Measurements from ENCODE around the gene NFKBIB. TPM values are rescaled to one million over a fixed set of nuclear protein-coding genes. Genes with fewer than 3 reads are reported as not detected.

Gene NFKBIB
- total and polyA plus RNA-seq, 3 experiments from 2014 or later, result 15.6 to 116 (median 107) TPM

DNA sequence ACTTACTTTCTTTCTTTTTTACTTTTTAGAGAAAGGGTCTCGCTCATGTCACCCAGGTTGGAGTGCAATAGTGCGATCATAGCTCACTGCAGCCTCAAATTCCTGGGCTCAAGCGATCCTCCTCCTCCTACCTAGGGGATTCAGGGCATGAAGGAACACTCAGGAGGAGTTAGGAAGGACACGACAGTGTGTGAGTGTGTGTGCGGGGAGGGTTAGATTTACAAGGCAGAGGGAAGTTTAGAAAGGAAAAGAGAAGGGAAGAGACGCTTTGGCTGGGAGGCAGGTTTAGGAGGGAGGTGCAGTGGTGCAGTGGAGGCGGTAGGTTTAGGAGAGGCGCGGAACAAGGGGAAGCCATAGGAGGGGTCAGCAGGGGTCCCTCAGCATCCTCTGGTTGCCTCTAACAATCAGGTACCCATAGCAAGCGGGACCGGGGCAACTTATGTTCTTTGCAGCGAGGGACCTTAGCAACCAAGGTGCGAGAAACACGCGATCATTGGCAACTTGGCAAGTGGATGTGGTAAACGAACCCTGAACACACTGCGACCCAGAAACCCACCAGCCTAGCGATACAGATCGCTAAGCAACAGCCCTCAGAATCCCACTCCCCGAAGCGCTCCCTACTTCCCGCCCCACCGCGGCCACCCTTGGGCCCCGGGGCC lies 852 bp upstream of the NFKBIB start:
- Mint-ChIP-seq H3K9me3 (peaks cover 0 to 2% (median 0%) of the 10 kb centered on the region in 5 donors), H3K36me3 (peaks cover 3 to 27% (median 6%) of the 10 kb centered on the region in 3 donors), H3K4me3 (peak overlapping the region; percentile 89 to 96 (median 94)), H3K27me3 (peaks cover 0 to 2% of the 10 kb centered on the region in 2 donors), H3K27ac (peak overlapping the region; percentile 92 to 100 (median 98)), H3K4me1 (peaks cover 45 to 61% (median 56%) of the 10 kb centered on the region in 3 donors)
- ChIA-PET POLR2A (no interaction called here), CTCF (no interaction called here)
- peaks cover 24% of the 10 kb centered on the region for H3K4me1 ChIP-seq (ENCODE audit: insufficient read depth, low read length)
- no peaks in the 10 kb centered on the region for H3K9me3 ChIP-seq (ENCODE audit: low read length)
- H3K27ac ChIP-seq (ENCODE audit: low read depth, low read length), result peak overlapping the region; percentile 97
- no peak for DNase-seq
- H3K4me3 ChIP-seq (ENCODE audit: low read length), result peak overlapping the region; percentile 83
- H3K27me3 ChIP-seq (ENCODE audit: insufficient read depth, low read length, poor library complexity, severe bottlenecking), result no peaks in the 10 kb centered on the region
- no peaks in the 10 kb centered on the region for H3K36me3 ChIP-seq (ENCODE audit: insufficient read depth, low read length)

DNA sequence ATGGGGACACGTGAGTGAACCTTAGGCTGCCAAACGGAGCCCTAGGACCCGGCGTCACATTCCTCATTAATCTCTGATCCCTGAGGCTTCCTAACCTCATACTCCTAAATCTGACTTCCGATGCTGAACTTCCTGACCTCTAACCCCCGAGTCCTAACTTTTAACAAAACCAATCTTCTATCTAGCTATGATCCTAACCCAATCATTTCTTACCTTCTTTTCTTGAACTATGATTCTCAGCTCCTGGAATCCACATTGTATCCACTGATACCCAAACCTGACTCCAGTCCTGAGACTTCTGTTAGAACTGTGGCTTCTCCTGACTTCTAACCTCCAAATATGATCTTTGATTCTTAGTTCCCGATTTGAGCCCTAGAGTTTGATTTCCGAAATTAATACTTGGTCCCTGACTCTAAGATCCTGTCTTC lies 447 bp downstream of the NFKBIB start:
- ChIA-PET POLR2A (interaction anchor here (1.0 to 1.4 kb wide), 5 partner anchors 21 to 68 kb away, joined by 3 to 7 read pairs (median 5); partner anchors contain the start of genes MRPS12 and SARS2), CTCF (interaction anchor here (0.7 to 1.8 kb wide), 8 partner anchors 27 to 497 kb away, joined by 3 to 8 read pairs (median 4); partner anchors contain the start of genes FAM98C, MRPS12 and SARS2)
- H3K9me3 Mint-ChIP-seq, result peaks cover 0 to 2% (median 0%) of the 10 kb centered on the region in 5 donors
- peak overlapping the region; percentile 89 to 96 (median 94) for H3K4me3 Mint-ChIP-seq
- H3K4me1 Mint-ChIP-seq, result peaks cover 49 to 65% (median 63%) of the 10 kb centered on the region in 3 donors
- H3K27ac Mint-ChIP-seq, result peak overlapping the region; percentile 57 to 100 (median 98)
- DNase-seq, result no peak
- Histone ChIP-seq H3K27me3 (ENCODE audit: insufficient read depth, low read length, poor library complexity, severe bottlenecking) (no peaks in the 10 kb centered on the region), H3K36me3 (ENCODE audit: insufficient read depth, low read length) (no peaks in the 10 kb centered on the region), H3K4me3 (ENCODE audit: low read length) (peak overlapping the region; percentile 88), H3K4me1 (ENCODE audit: insufficient read depth, low read length) (peaks cover 24% of the 10 kb centered on the region), H3K9me3 (ENCODE audit: low read length) (no peaks in the 10 kb centered on the region), H3K27ac (ENCODE audit: low read depth, low read length) (peak overlapping the region; percentile 97)
- peaks cover 0 to 2% of the 10 kb centered on the region in 2 donors for H3K27me3 Mint-ChIP-seq
- peaks cover 8 to 34% (median 9%) of the 10 kb centered on the region in 3 donors for H3K36me3 Mint-ChIP-seq

DNA sequence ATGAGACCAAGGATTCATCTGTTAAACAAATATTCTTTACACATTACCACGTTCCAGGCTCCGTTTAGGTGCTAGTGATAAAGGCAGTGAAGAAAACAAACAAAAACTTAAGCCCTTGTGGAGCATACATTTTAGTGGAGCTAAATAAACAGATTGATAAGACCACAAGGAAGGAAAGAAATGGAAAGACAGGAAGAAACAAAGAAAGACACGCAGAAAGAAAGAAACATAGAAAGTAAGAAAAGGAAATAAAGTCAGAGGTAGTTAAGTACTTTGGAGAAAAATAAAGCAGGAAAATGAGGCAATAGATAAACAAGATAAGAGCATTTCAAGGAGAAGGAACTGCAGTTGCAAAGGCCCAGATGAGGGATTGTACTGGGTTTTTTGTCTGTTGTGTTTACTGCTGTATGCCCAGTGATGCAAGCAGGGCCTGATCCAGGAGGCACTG lies 998 bp downstream of the NFKBIB start:
- POLR2A ChIA-PET, result interaction anchor here (1.1 to 1.4 kb wide), 3 partner anchors 22 to 69 kb away, joined by 3 to 7 read pairs (median 5); no protein-coding TSS in a partner anchor
- peak overlapping the region; percentile 97 for H3K27ac ChIP-seq (ENCODE audit: low read depth, low read length)
- peaks cover 8 to 36% (median 11%) of the 10 kb centered on the region in 3 donors for H3K36me3 Mint-ChIP-seq

DNA sequence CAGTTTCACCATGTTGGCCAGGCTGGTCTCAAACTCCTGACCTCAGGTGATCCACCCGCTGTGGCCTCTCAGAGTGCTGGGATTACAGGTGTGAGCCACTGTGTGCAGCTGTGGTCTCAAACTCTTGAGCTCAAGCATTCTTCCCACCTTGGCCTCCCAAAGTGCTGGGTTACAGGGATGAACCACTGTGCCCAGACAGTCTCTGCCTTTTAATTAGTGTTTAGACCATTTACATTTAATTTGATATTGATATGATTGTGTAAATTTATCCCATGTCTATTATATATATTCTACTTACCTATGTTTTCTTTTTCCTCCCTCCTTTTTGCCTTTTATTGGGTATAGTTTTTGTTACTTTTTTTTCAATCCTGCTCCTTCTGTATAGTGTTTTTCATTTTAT lies 1.9 kb downstream of the NFKBIB start:
- Histone ChIP-seq H3K4me1 (ENCODE audit: insufficient read depth, low read length) (peaks cover 24% of the 10 kb centered on the region), H3K27me3 (ENCODE audit: insufficient read depth, low read length, poor library complexity, severe bottlenecking) (no peaks in the 10 kb centered on the region), H3K36me3 (ENCODE audit: insufficient read depth, low read length) (peaks cover 3% of the 10 kb centered on the region), H3K27ac (ENCODE audit: low read depth, low read length) (no peak overlapping the region), H3K4me3 (ENCODE audit: low read length) (no peak overlapping the region), H3K9me3 (ENCODE audit: low read length) (no peaks in the 10 kb centered on the region)
- Mint-ChIP-seq H3K9me3 (peaks cover 0 to 2% (median 0%) of the 10 kb centered on the region in 5 donors), H3K27me3 (peaks cover 0 to 2% of the 10 kb centered on the region in 2 donors), H3K36me3 (peaks cover 8 to 39% (median 11%) of the 10 kb centered on the region in 3 donors), H3K4me3 (peak overlapping the region; percentile 14 to 96 (median 82)), H3K27ac (peak overlapping the region in 6 of 8 donors; percentile 35 to 92 (median 64)), H3K4me1 (peaks cover 47 to 65% (median 63%) of the 10 kb centered on the region in 3 donors)
- DNase-seq, result no peak
- POLR2A ChIA-PET, result no interaction called here
- CTCF ChIA-PET, result interaction anchor here (1.3 to 2.2 kb wide), 3 partner anchors 29 to 499 kb away, joined by 4 to 9 read pairs (median 6); partner anchors contain the start of genes FAM98C, MRPS12 and SARS2

More for the DNA sequence above, 998 bp downstream of the NFKBIB start:
- CTCF ChIA-PET, result interaction anchor here (0.7 to 1.8 kb wide), 9 partner anchors 26 to 498 kb away, joined by 3 to 8 read pairs (median 4); partner anchors contain the start of genes FAM98C, MRPS12 and SARS2
- peaks cover 0 to 2% (median 0%) of the 10 kb centered on the region in 5 donors for H3K9me3 Mint-ChIP-seq
- H3K27ac Mint-ChIP-seq, result peak overlapping the region; percentile 44 to 100 (median 98)
- Histone ChIP-seq H3K36me3 (ENCODE audit: insufficient read depth, low read length) (peaks cover 3% of the 10 kb centered on the region), H3K4me3 (ENCODE audit: low read length) (peak overlapping the region; percentile 88), H3K4me1 (ENCODE audit: insufficient read depth, low read length) (peaks cover 24% of the 10 kb centered on the region), H3K9me3 (ENCODE audit: low read length) (no peaks in the 10 kb centered on the region), H3K27me3 (ENCODE audit: insufficient read depth, low read length, poor library complexity, severe bottlenecking) (no peaks in the 10 kb centered on the region)
- DNase-seq, result no peak
- H3K4me1 Mint-ChIP-seq, result peaks cover 47 to 65% (median 63%) of the 10 kb centered on the region in 3 donors
- peak overlapping the region; percentile 89 to 96 (median 94) for H3K4me3 Mint-ChIP-seq
- peaks cover 0 to 2% of the 10 kb centered on the region in 2 donors for H3K27me3 Mint-ChIP-seq

DNA sequence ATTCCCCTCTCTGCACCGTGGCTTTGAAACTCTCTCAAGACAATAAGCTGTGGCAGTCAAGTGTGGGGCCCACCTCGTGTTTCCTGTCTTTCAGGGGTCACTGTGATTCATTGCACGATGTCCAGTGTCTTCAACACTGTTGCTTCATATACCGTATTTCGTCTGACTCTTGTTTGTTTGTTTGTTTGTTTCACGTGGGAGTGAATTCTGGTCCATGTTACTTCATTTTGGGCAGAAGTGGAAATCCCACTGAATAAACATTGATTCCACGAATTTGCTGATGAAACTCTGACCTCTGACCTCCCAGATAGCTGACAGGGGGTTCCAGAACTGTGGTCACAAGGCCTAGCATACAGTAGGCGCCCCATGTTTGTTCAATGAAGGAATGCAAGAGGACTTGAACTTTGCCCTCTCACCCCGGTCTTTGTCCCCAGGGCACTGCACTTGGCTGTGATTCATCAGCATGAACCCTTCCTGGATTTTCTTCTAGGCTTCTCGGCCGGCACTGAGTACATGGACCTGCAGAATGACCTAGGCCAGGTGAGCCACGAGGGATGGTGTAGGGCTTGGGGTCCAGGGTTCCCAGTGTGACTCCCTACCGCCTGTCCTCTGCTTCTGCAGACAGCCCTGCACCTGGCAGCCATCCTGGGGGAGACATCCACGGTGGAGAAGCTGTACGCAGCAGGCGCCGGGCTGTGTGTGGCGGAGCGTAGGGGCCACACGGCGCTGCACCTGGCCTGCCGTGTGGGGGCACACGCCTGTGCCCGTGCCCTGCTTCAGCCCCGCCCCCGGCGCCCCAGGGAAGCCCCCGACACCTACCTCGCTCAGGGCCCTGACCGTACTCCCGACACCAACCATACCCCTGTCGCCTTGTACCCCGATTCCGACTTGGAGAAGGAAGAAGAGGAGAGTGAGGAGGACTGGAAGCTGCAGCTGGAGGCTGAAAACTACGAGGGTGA lies 5.1 kb downstream of the NFKBIB start:
- peak overlapping the region in 2 of 7 donors; percentile 15 to 25 for H3K4me3 Mint-ChIP-seq
- peaks cover 3% of the 10 kb centered on the region for H3K36me3 ChIP-seq (ENCODE audit: insufficient read depth, low read length)
- H3K4me1 ChIP-seq (ENCODE audit: insufficient read depth, low read length), result peaks cover 9% of the 10 kb centered on the region
- H3K4me1 Mint-ChIP-seq, result peaks cover 32 to 44% (median 42%) of the 10 kb centered on the region in 3 donors
- peaks cover 11 to 50% (median 13%) of the 10 kb centered on the region in 3 donors for H3K36me3 Mint-ChIP-seq
- DNase-seq, result no peak
- H3K4me3 ChIP-seq (ENCODE audit: low read length), result no peak overlapping the region
- H3K27me3 ChIP-seq (ENCODE audit: insufficient read depth, low read length, poor library complexity, severe bottlenecking), result no peaks in the 10 kb centered on the region
- no peaks in the 10 kb centered on the region for H3K9me3 ChIP-seq (ENCODE audit: low read length)
- H3K27ac ChIP-seq (ENCODE audit: low read depth, low read length), result no peak overlapping the region
- ChIA-PET CTCF (interaction anchor here (1.0 kb wide), 1 partner anchor 26 kb away, joined by 3 read pairs; the partner anchor contains the start of genes MRPS12 and SARS2), POLR2A (no interaction called here)
- no peaks in the 10 kb centered on the region for H3K27me3 Mint-ChIP-seq
- H3K27ac Mint-ChIP-seq, result peak overlapping the region in 1 of 8 donors; percentile 50
- peaks cover 0 to 2% (median 0%) of the 10 kb centered on the region in 5 donors for H3K9me3 Mint-ChIP-seq

DNA sequence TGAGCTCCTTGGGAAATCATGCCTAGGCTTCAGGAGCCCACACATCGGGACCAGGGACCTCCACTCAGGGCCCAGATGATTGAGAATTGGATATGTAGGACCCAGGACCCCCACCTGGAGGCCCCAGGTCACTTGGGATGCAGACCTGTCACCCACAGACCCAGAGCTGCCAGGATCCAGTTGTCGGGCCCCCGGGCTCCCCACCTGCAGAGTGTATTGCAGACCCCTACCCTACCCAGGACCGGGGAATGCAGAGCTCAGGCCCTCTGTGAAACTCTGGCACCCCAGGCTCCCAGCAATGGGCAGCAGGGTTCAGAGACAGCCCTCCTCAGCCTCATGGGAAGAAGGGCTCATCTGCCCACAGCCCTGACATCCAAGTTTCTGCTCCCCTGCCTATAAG lies 5.9 kb downstream of the NFKBIB start:
- Histone ChIP-seq H3K4me1 (ENCODE audit: insufficient read depth, low read length) (peaks cover 4% of the 10 kb centered on the region), H3K9me3 (ENCODE audit: low read length) (no peaks in the 10 kb centered on the region), H3K36me3 (ENCODE audit: insufficient read depth, low read length) (peaks cover 3% of the 10 kb centered on the region), H3K27me3 (ENCODE audit: insufficient read depth, low read length, poor library complexity, severe bottlenecking) (no peaks in the 10 kb centered on the region), H3K27ac (ENCODE audit: low read depth, low read length) (no peak overlapping the region), H3K4me3 (ENCODE audit: low read length) (no peak overlapping the region)
- no peak overlapping the region for H3K4me3 Mint-ChIP-seq
- POLR2A ChIA-PET, result no interaction called here
- H3K27me3 Mint-ChIP-seq, result no peaks in the 10 kb centered on the region
- H3K4me1 Mint-ChIP-seq, result peaks cover 26 to 39% (median 34%) of the 10 kb centered on the region in 3 donors
- no peak for DNase-seq
- H3K27ac Mint-ChIP-seq, result peak overlapping the region in 1 of 8 donors; percentile 50
- H3K36me3 Mint-ChIP-seq, result peaks cover 11 to 46% (median 13%) of the 10 kb centered on the region in 3 donors
- H3K9me3 Mint-ChIP-seq, result peaks cover 0 to 2% (median 0%) of the 10 kb centered on the region in 5 donors
- CTCF ChIA-PET, result interaction anchor here (1.0 kb wide), 1 partner anchor 25 kb away, joined by 3 read pairs; the partner anchor contains the start of genes MRPS12 and SARS2

DNA sequence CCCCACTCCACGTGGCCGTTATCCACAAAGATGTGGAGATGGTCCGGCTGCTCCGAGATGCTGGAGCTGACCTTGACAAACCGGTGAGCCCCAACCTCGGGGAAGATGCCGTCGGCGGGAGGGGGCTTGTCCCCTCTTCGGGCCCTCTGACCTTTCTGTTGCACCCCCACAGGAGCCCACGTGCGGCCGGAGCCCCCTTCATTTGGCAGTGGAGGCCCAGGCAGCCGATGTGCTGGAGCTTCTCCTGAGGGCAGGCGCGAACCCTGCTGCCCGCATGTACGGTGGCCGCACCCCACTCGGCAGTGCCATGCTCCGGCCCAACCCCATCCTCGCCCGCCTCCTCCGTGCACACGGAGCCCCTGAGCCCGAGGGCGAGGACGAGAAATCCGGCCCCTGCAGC lies 7.5 kb downstream of the NFKBIB start:
- Mint-ChIP-seq H3K36me3 (peaks cover 11 to 46% (median 13%) of the 10 kb centered on the region in 3 donors), H3K9me3 (no peaks in the 10 kb centered on the region), H3K27ac (peak overlapping the region in 1 of 8 donors; percentile 74), H3K4me1 (peaks cover 16 to 25% (median 20%) of the 10 kb centered on the region in 3 donors), H3K27me3 (no peaks in the 10 kb centered on the region), H3K4me3 (no peak overlapping the region)
- ChIA-PET CTCF (no interaction called here), POLR2A (no interaction called here)
- no peak overlapping the region for H3K27ac ChIP-seq (ENCODE audit: low read depth, low read length)
- H3K4me3 ChIP-seq (ENCODE audit: low read length), result no peak overlapping the region
- DNase-seq, result no peak
- H3K9me3 ChIP-seq (ENCODE audit: low read length), result no peaks in the 10 kb centered on the region
- no peaks in the 10 kb centered on the region for H3K27me3 ChIP-seq (ENCODE audit: insufficient read depth, low read length, poor library complexity, severe bottlenecking)
- H3K36me3 ChIP-seq (ENCODE audit: insufficient read depth, low read length), result peaks cover 3% of the 10 kb centered on the region
- no peaks in the 10 kb centered on the region for H3K4me1 ChIP-seq (ENCODE audit: insufficient read depth, low read length)

All from CD8-positive, alpha-beta memory T cell (primary cell).